ENCODE results near the gene GJE1.
"Not testable (repeated sequence)": the region's sequence is repeated elsewhere in the genome, so short reads cannot be mapped to it uniquely, and the experiment has no call there.

GJE1 gene, protein sequence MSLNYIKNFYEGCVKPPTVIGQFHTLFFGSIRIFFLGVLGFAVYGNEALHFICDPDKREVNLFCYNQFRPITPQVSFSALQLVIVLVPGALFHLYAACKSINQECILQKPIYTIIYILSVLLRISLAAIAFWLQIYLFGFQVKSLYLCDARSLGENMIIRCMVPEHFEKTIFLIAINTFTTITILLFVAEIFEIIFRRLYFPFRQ

GRCh38 chr6:142132625-142133024 lies at the start of gene GJE1:
Gene GJE1 (plus strand): TSS chr6:142132925. CDS start chr6:142133159, 234 bp downstream.
- Mint-ChIP-seq H3K36me3 (ENCODE audit: low read depth) (no peaks in the 10 kb centered on the region), H3K27ac (no peak within 1 kb of the TSS), H3K4me1 (ENCODE audit: low read depth) (no peaks in the 10 kb centered on the region), H3K9me3 (no peaks in the 10 kb centered on the region), H3K27me3 (peaks cover 1% of the 10 kb centered on the region), H3K4me3 (no peak within 1 kb of the TSS)
- intact Hi-C loops (cut with micrococcal nuclease): no loop called here

- H3K4me1 Mint-ChIP-seq (ENCODE audit: low read depth): no peaks in the 10 kb centered on the region
- peaks cover 16% of the 10 kb centered on the region for H3K27me3 Mint-ChIP-seq
Measured at GRCh38 chr6:142087950-142088857, 44.5 kb upstream of the GJE1 start.

DNA sequence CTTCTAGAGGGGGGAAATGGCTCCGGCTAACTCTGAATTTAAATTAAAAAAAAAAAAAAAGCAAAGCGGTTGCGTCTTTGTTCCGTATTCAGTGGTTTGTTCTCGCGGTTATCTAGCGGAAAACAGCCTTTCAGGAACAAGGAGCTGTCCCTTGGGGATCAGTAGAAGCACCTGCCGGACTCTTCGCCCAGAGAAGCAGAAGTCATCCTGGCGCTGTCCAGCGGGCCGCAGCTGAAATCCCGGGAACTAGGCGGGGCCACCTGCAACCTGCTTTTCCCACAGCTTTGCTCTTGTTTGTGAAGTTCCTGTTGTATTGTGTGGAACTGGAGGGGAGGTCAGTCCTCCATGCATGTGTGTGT lies 43.9 kb upstream of the GJE1 start:
- H3K27me3 Mint-ChIP-seq: peaks cover 16% of the 10 kb centered on the region
- H3K36me3 Mint-ChIP-seq (ENCODE audit: low read depth): no peaks in the 10 kb centered on the region
- H3K4me1 Mint-ChIP-seq (ENCODE audit: low read depth): no peaks in the 10 kb centered on the region
- H3K9me3 Mint-ChIP-seq: peaks cover 1% of the 10 kb centered on the region
- no peak overlapping the region for H3K27ac Mint-ChIP-seq
- intact Hi-C loops (cut with micrococcal nuclease): no loop called here
- no peak overlapping the region for H3K4me3 Mint-ChIP-seq

More at GRCh38 chr6:142087950-142088857, 44.5 kb upstream of the GJE1 start:
- intact Hi-C loops (cut with micrococcal nuclease): no loop called here
- H3K4me3 Mint-ChIP-seq: no peak overlapping the region
- H3K27ac Mint-ChIP-seq: no peak overlapping the region
- no peaks in the 10 kb centered on the region for H3K36me3 Mint-ChIP-seq (ENCODE audit: low read depth)
- peaks cover 8% of the 10 kb centered on the region for H3K9me3 Mint-ChIP-seq

- H3K27me3 Mint-ChIP-seq; H3K27ac Mint-ChIP-seq; H3K4me3 Mint-ChIP-seq; H3K9me3 Mint-ChIP-seq; intact Hi-C loops (cut with micrococcal nuclease); H3K36me3 Mint-ChIP-seq (ENCODE audit: low read depth); H3K4me1 Mint-ChIP-seq (ENCODE audit: low read depth): not testable (repeated sequence)
Measured at GRCh38 chr6:142104820-142105219, 27.9 kb upstream of the GJE1 start.

DNA sequence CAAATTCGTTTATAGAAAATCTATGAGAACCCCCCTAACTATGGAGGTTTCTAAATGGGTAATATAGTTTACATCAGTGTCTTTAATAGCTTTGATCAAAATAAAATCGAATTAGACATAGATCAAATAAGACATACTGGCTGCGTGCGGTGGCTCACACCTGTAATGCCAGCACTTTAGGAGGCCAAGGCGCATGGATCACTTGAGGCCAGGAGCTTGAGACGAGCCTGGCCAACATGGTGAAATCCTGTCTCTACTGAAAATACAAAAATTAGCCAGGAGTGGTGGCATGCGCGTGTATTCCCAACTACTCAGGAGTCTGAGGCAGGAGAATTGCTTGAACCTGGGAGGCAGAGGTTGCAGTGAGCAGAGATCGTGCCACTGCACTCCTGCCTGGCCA lies 21.9 kb upstream of the GJE1 start:
- intact Hi-C loops (cut with micrococcal nuclease): loop anchor here (5.0 kb wide), 1 partner anchor 434 kb away; no protein-coding TSS in a partner anchor
- H3K36me3 Mint-ChIP-seq (ENCODE audit: low read depth); H3K9me3 Mint-ChIP-seq; H3K4me3 Mint-ChIP-seq; H3K27me3 Mint-ChIP-seq; H3K4me1 Mint-ChIP-seq (ENCODE audit: low read depth); H3K27ac Mint-ChIP-seq: not testable (repeated sequence)

DNA sequence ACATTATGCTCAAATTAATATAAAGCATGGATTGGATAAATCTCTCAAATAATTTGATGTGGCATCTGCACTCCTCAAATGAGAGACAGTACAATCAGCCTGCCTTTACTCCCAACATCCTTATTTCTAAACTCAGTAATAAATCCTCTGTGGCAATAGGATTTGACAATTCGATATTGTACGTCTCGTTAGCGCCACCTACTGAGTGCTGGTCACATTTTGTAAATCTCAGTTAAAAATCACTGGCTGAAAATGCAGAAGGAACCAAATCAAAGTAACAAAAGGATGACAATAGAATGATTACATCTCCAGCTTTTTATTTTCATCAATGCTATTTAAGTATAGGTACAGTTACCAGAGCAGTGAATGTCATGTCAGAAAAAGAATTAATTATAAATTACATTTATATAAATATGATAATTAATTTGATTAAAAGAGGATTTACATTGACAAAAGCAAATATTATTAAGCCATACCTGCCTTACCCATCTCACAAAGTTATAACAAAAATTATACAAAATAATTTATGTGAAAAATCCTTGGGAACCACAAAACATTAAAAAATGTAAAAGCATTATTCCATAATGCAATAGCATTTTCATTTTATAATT lies 20.2 kb upstream of the GJE1 start:
- no peaks in the 10 kb centered on the region for H3K27me3 Mint-ChIP-seq
- no peaks in the 10 kb centered on the region for H3K36me3 Mint-ChIP-seq (ENCODE audit: low read depth)
- no peaks in the 10 kb centered on the region for H3K9me3 Mint-ChIP-seq
- H3K27ac Mint-ChIP-seq: no peak overlapping the region
- no peaks in the 10 kb centered on the region for H3K4me1 Mint-ChIP-seq (ENCODE audit: low read depth)
- H3K4me3 Mint-ChIP-seq: no peak overlapping the region
- intact Hi-C loops (cut with micrococcal nuclease): loop anchor here (5.0 kb wide), 1 partner anchor 435 kb away; no protein-coding TSS in a partner anchor

DNA sequence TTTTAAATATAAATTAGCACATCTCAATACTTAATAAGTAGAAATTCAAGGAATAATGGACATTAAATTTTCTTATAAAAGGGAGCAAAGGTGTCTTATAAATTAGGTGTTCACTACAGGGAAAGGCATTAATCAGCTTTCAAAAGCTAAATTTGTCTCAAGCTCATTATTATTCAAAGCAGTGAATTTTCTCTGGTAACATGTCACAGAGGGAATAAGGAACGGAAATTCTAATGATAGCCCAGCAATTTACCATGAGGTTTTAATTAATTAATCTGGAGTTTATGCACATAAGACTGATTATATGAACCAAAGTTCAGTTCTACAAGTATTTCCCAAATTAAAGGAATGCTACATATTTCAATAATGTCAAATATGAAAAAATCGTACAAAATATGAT lies 15.4 kb upstream of the GJE1 start:
- Mint-ChIP-seq H3K4me1 (ENCODE audit: low read depth) (no peaks in the 10 kb centered on the region), H3K9me3 (no peaks in the 10 kb centered on the region), H3K27ac (no peak overlapping the region), H3K36me3 (ENCODE audit: low read depth) (no peaks in the 10 kb centered on the region), H3K27me3 (no peaks in the 10 kb centered on the region), H3K4me3 (no peak overlapping the region)
- intact Hi-C loops (cut with micrococcal nuclease): no loop called here

GRCh38 chr6:142118328-142118727 lies 14.4 kb upstream of the GJE1 start:
- no peak overlapping the region for H3K27ac Mint-ChIP-seq
- H3K27me3 Mint-ChIP-seq: no peaks in the 10 kb centered on the region
- no peaks in the 10 kb centered on the region for H3K36me3 Mint-ChIP-seq (ENCODE audit: low read depth)
- intact Hi-C loops (cut with micrococcal nuclease): no loop called here
- H3K4me1 Mint-ChIP-seq (ENCODE audit: low read depth): no peaks in the 10 kb centered on the region
- H3K9me3 Mint-ChIP-seq: no peaks in the 10 kb centered on the region
- no peak overlapping the region for H3K4me3 Mint-ChIP-seq

GRCh38 chr6:142118925-142119324 lies 13.8 kb upstream of the GJE1 start:
- Mint-ChIP-seq H3K27ac (no peak overlapping the region), H3K36me3 (ENCODE audit: low read depth) (no peaks in the 10 kb centered on the region), H3K4me1 (ENCODE audit: low read depth) (no peaks in the 10 kb centered on the region), H3K9me3 (no peaks in the 10 kb centered on the region), H3K4me3 (no peak overlapping the region), H3K27me3 (no peaks in the 10 kb centered on the region)
- intact Hi-C loops (cut with micrococcal nuclease): no loop called here

GRCh38 chr6:142121342-142121741 lies 11.4 kb upstream of the GJE1 start:
- Mint-ChIP-seq H3K27me3 (peaks cover 1% of the 10 kb centered on the region), H3K4me3 (no peak overlapping the region), H3K27ac (no peak overlapping the region), H3K4me1 (ENCODE audit: low read depth) (no peaks in the 10 kb centered on the region), H3K36me3 (ENCODE audit: low read depth) (no peaks in the 10 kb centered on the region), H3K9me3 (no peaks in the 10 kb centered on the region)
- intact Hi-C loops (cut with micrococcal nuclease): no loop called here

DNA sequence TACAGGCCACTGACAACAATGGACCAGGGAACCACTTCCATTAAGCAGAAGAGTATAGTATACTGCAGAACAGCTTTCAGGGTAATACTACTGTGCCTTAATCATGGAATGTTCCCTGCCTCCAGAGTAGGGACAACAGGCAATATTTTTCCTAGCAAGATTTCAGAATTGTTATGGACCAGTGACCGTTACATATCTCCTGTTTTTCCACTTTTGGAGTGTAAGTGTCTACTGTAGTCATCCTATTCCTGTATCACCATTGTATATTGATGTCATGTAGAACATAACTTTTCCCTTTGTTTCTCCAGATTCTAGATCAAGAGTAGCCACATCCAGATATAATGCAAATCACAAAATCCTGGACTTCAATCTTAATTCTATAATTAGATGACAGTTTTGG lies 1.9 kb upstream of the GJE1 start:
- no peaks in the 10 kb centered on the region for H3K36me3 Mint-ChIP-seq (ENCODE audit: low read depth)
- H3K4me1 Mint-ChIP-seq (ENCODE audit: low read depth): no peaks in the 10 kb centered on the region
- intact Hi-C loops (cut with micrococcal nuclease): no loop called here
- no peak overlapping the region for H3K4me3 Mint-ChIP-seq
- peaks cover 3% of the 10 kb centered on the region for H3K27me3 Mint-ChIP-seq
- H3K27ac Mint-ChIP-seq: no peak overlapping the region
- no peaks in the 10 kb centered on the region for H3K9me3 Mint-ChIP-seq

DNA sequence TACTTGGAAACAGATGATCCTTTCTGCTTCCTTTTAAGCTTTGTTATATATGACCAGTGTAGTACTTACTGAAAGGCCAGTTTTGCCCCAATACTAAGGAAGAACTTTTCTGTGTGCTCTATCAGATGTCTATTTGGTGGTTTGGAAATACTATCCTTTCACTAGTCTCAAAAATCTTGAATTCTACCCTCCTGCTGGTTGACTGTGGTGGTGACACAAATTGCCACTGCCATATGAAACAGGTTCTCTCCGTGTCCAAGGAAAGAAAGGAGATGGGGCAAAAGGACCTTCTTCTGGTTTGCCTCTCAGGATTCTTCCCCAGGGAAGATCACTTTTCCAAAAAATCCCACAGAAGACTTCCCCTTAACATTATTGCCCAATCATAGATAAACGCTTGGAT lies 6.2 kb downstream of the GJE1 start:
- no peaks in the 10 kb centered on the region for H3K27me3 Mint-ChIP-seq
- intact Hi-C loops (cut with micrococcal nuclease): no loop called here

GRCh38 chr6:142141531-142141930 lies 8.8 kb downstream of the GJE1 start:
- not testable (repeated sequence) for H3K36me3 Mint-ChIP-seq (ENCODE audit: low read depth); H3K27ac Mint-ChIP-seq; H3K9me3 Mint-ChIP-seq; H3K4me1 Mint-ChIP-seq (ENCODE audit: low read depth); H3K27me3 Mint-ChIP-seq; H3K4me3 Mint-ChIP-seq
- intact Hi-C loops (cut with micrococcal nuclease): loop anchor here (10.0 kb wide), 2 partner anchors 63 to 1303 kb away; no protein-coding TSS in a partner anchor

More for the DNA sequence above, 6.2 kb downstream of the GJE1 start:
- no peaks in the 10 kb centered on the region for H3K4me1 Mint-ChIP-seq (ENCODE audit: low read depth)
- no peaks in the 10 kb centered on the region for H3K9me3 Mint-ChIP-seq
- H3K27ac Mint-ChIP-seq: no peak overlapping the region
- no peak overlapping the region for H3K4me3 Mint-ChIP-seq
- H3K36me3 Mint-ChIP-seq (ENCODE audit: low read depth): no peaks in the 10 kb centered on the region

Data from dendritic cell treated with granulocyte-macrophage colony-stimulating factor and Interleukin-4, amounts not matched to agents 40 ng/mL and 50 ng/mL, for 4 days (primary cell).